Progenitor cell of endocrine pancreas (in vitro differentiated cells): ENCODE results near the gene CALML3. TPM values are rescaled to one million over a fixed set of nuclear protein-coding genes. Genes with fewer than 3 reads are reported as not detected.

Experiments
- DNase-seq: peaks from one replicate; pipeline ENCODE4 v3.0.0; 2021; ENCODE audit warnings: low spot score; ENCODE audit not compliant: unreplicated experiment
- H3K27ac Mint-ChIP-seq: 2 replicates; pipeline ENCODE4 v1.8.0; 2021; ENCODE audit warnings: mild to moderate bottlenecking, moderate library complexity, mixed read lengths
- H3K27me3 Mint-ChIP-seq: 2 replicates; pipeline ENCODE4 v1.8.0; 2021; ENCODE audit warnings: mixed read lengths
- H3K36me3 Mint-ChIP-seq: 2 replicates; pipeline ENCODE4 v1.8.0; 2022; ENCODE audit warnings: mixed read lengths; ENCODE audit not compliant: insufficient read depth
- H3K4me1 Mint-ChIP-seq: 2 replicates; pipeline ENCODE4 v1.8.0; 2021; ENCODE audit warnings: low read depth, mixed read lengths
- H3K4me3 Mint-ChIP-seq: 2 replicates; pipeline ENCODE4 v1.8.0; 2021; ENCODE audit warnings: low read depth, mild to moderate bottlenecking, moderate library complexity, mixed read lengths
- H3K9me3 Mint-ChIP-seq: 2 replicates; pipeline ENCODE4 v1.8.0; 2021; ENCODE audit warnings: low read depth, mixed read lengths
- CTCF ChIP-seq: fragments of 200-600 bp; sonication (generic); IDR thresholded peaks from one replicate; pipeline ENCODE4 v1.5.0; 2021; ENCODE audit warnings: antibody characterized with exemption, mild to moderate bottlenecking; ENCODE audit not compliant: unreplicated experiment
- total RNA-seq: library from RNA; stranded (reverse); gene quantifications from 2 replicates; pipeline ENCODE4 v1.2.1, GENCODE V29; 2021

The CALML3 gene
- total RNA-seq, 1 donor from 2014 or later: not detected

GRCh38 chr10:5527332-5528200 is 2.8 kb downstream of the CALML3 start:
- H3K36me3 Mint-ChIP-seq: no peaks in the 10 kb centered on the region
- DNase-seq: no peak
- H3K9me3 Mint-ChIP-seq: no peaks in the 10 kb centered on the region
- TF ChIP-seq CTCF: no peak
- H3K4me3 Mint-ChIP-seq: no peak overlapping the region
- H3K27me3 Mint-ChIP-seq: peaks cover 3% of the 10 kb centered on the region
- peaks cover 11% of the 10 kb centered on the region for H3K4me1 Mint-ChIP-seq
- H3K27ac Mint-ChIP-seq: peak overlapping the region; percentile 62

- no peak for TF ChIP-seq CTCF
- H3K27me3 Mint-ChIP-seq: peaks cover 6% of the 10 kb centered on the region
- H3K36me3 Mint-ChIP-seq: no peaks in the 10 kb centered on the region
- H3K27ac Mint-ChIP-seq: no peak overlapping the region
- H3K4me3 Mint-ChIP-seq: no peak overlapping the region
- DNase-seq: no peak
- no peaks in the 10 kb centered on the region for H3K9me3 Mint-ChIP-seq
- peaks cover 10% of the 10 kb centered on the region for H3K4me1 Mint-ChIP-seq
These were observed 4.4 kb downstream of the CALML3 start for GRCh38 chr10:5528989-5529701.

GRCh38 chr10:5529702-5530411 is 5.1 kb downstream of the CALML3 start:
- no peaks in the 10 kb centered on the region for H3K36me3 Mint-ChIP-seq
- no peak overlapping the region for H3K4me3 Mint-ChIP-seq
- peaks cover 4% of the 10 kb centered on the region for H3K27me3 Mint-ChIP-seq
- TF ChIP-seq CTCF: no peak
- H3K9me3 Mint-ChIP-seq: no peaks in the 10 kb centered on the region
- no peak for DNase-seq
- peaks cover 12% of the 10 kb centered on the region for H3K4me1 Mint-ChIP-seq
- no peak overlapping the region for H3K27ac Mint-ChIP-seq

GRCh38 chr10:5530412-5530806 is 5.6 kb downstream of the CALML3 start:
- no peak for TF ChIP-seq CTCF
- Mint-ChIP-seq H3K27me3 (peaks cover 4% of the 10 kb centered on the region), H3K4me3 (no peak overlapping the region), H3K27ac (no peak overlapping the region), H3K9me3 (no peaks in the 10 kb centered on the region), H3K36me3 (no peaks in the 10 kb centered on the region), H3K4me1 (peaks cover 12% of the 10 kb centered on the region)
- DNase-seq: no peak

GRCh38 chr10:5530846-5531557 is 6.2 kb downstream of the CALML3 start:
- peak overlapping the region; percentile 73 for H3K27ac Mint-ChIP-seq
- H3K9me3 Mint-ChIP-seq: no peaks in the 10 kb centered on the region
- H3K36me3 Mint-ChIP-seq: no peaks in the 10 kb centered on the region
- peaks cover 4% of the 10 kb centered on the region for H3K27me3 Mint-ChIP-seq
- TF ChIP-seq CTCF: no peak
- H3K4me3 Mint-ChIP-seq: no peak overlapping the region
- DNase-seq: no peak
- H3K4me1 Mint-ChIP-seq: peaks cover 12% of the 10 kb centered on the region
